HG03175 (cell line): ENCODE data around the gene TRABD2B.

Source experiments
- ATAC-seq: cut with Tn5 transposase; IDR thresholded peaks from one replicate; pipeline ENCODE4 v1.9.1; 2021; ENCODE audit warnings: mild to moderate bottlenecking, moderate library complexity; ENCODE audit not compliant: unreplicated experiment

The TRABD2B gene

DNA sequence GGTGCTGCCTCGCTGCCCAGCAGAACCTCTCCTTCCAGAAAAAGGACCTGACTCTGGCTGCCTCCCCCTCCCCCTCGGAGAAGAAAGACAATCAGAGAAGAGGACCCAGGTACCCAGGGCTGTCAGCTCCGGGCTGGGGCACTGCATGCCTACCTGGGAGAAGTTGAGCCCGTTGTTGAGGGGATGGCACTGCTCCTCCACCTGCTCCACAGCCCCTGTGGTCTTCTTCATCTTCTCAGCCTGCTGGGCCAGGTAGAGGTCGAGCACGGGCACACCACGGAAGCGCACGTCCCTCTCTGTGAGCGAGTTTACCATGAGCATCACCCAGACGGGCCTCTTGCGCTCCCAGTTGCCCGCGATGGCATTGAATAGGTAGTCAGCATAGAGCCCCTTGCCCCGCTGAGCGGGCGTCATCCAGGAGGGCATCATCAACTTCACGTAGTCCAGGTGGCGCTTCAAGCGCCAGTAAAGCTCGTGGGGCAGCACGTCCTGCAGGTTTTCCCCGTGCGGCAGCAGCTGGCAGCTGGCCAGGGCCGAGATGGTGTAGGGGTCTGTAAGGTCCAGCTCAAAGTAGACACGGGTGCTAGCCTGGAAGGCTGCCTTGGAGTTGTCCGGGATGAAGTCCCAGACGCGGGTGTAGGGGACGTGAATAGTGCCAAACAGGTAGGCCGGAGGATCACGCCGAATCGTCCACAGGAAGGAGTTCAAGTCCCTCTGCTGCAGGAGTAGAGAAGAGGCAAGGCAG is 3.1 kb downstream of the TRABD2B start:
- ATAC-seq, result no peak

DNA sequence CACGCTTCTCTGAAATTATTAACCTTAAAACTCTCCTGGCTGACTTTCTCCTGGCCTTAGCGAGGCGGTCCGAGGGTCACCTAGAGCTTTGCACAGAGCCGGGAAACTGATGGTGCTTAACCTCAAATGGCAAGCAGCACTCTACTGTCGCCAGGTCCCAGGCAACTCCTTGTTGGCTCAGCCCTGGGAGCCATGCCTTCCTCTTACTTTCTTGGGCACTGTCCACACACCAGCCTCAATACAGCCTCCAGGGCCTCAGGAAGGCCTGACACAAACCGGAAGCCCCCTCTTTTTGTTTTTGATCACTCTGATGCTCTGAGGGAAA is 3.8 kb downstream of the TRABD2B start:
- no peak for ATAC-seq

DNA sequence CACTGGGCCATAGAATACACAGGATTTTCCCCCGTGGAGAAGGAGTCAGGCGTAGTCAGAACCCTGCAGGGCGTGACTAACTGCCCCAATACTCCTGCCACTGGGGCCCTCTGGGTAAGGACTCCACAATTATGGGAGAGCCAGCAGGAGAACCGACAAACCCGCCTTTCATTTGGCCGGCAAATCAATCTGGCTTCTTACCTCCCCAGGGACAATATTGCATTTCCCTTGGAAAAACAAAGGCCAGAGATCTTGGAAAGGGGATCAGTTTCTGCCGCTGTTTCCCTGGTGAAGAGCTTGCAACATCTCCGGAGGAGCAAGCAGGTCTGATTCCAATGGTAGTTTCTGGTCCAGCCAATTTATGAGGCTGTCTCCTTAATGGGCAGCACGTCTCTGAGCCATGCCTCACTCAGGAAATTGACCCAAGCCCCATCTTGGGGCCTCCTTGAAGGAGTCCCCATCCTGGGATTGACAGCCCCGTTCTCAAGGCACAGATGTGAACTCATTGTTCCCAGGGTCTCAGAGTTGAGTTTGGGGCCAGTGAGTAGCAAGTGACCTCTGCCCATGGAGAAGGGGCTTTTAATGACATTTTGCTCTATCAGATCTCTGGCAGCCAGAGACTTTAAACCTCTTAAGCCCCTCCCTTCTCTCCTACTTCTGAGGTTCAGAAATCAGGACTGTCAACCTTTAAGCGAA is 4.3 kb downstream of the TRABD2B start:
- ATAC-seq, result no peak

DNA sequence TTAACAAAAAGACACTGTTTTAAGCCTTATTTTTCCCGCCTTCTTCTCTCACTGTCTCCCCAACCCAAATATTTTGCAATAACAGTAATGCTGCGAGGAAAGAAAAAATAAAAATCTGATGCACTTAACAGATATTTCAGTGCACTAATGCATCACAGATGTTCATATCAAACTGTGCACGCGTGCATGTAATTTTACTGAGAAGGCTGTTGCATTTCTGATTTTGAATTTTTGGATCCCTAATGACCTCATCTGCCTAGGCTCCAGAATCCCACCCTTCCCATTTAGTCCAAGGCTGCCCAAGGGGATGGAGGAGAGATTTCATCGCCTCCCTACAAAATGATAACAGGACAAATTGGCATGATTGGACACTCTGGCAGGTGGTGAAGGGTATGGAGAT is 5.5 kb downstream of the TRABD2B start:
- no peak for ATAC-seq

DNA sequence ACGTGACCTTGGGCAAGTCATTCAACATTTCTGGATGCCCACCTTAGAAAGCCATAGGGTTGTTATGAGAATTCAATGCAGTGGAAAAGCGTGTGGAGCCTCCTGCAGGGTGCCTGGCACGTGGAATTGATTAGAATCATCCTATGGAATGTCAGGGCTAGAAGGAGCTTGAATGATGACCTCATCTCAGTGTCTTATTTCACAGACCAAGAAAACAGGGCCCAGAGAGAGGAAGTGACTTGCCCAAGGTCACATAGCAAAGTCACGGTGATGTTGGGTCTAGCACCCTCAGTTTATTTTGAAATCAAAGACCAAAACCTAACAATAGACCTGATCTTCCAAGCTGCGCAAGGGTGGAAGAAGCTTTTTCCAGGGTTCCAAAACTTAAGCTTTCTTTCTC is 6.0 kb downstream of the TRABD2B start:
- ATAC-seq, result no peak

DNA sequence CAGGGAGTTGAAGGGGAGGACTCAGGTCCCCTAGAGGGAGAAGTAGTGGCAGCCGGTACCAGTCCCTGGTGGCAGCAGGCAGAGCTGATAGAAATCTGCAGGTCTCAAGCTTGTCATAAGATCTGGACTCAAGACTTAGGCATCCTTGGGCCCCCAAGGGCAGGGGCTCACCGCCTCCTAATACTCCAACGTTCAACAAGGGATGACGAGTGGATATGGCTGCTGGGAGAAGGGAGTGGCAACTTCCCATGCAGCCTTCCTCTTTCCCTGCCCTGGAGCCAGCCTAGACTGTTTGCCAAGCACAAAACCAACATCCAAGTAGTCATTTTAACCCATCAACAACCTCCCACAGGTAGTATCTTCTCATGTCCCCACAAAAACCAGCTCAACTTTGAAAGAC is 6.9 kb downstream of the TRABD2B start:
- no peak for ATAC-seq

DNA sequence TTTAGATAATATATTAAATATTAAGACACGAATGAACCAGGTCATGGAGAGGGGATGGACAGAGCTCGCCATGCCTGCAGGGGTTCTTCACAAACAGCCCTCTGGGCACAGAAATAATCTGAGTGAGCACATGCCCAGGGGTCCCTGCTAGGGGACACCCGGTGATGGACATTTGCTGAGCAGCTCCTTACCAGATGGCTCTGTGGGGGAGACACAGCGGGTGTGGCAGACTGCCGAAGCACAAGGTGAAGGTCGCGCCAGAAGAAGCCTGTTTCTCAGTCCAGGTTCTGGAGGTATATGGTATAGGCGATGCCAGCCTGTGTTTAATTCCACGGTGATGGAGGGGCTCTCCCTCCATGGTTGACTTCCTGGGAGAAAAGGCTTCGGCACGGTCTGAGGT is 9.6 kb downstream of the TRABD2B start:
- ATAC-seq, result no peak

DNA sequence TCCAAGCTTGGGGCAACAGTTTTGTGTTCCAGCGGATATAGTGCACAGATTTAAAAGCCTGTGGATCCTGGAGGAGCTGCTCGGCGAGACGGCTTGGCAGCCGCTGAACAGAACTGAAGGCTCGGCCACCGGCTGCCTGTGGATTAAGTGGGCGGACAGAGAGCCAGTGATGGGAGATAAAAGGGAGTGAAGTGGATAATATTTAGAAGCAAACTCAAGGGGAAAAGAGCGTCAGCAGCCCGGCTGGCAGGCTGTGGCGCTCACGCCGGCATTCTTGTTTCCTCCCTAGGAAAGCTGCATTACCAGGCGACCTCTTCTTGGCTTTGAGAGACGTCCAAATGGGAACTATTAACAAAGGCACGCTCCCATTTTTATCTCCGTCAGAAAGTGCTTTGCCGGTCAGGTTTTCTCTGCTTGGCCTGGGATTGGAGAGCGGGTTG is 10.4 kb downstream of the TRABD2B start:
- no peak for ATAC-seq

DNA sequence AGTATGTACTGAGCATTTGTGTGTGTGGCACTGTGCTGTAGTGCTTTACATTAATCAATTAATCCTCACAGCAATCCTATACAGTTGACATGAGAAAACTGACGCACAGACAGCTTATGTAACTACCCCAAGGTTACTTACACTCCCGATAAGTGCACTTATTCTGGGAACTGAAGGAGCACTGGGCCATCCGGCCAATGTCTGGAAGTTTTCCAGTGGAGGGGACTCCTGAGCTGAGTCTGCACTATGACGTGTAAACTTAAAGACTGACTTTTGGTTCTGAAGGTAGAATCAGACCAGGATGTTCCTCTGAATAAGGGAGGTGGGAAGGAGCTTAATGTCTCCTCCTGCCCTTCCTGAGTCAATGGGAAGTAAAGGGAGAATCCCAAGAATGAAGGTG is 12.2 kb downstream of the TRABD2B start:
- ATAC-seq, result no peak

DNA sequence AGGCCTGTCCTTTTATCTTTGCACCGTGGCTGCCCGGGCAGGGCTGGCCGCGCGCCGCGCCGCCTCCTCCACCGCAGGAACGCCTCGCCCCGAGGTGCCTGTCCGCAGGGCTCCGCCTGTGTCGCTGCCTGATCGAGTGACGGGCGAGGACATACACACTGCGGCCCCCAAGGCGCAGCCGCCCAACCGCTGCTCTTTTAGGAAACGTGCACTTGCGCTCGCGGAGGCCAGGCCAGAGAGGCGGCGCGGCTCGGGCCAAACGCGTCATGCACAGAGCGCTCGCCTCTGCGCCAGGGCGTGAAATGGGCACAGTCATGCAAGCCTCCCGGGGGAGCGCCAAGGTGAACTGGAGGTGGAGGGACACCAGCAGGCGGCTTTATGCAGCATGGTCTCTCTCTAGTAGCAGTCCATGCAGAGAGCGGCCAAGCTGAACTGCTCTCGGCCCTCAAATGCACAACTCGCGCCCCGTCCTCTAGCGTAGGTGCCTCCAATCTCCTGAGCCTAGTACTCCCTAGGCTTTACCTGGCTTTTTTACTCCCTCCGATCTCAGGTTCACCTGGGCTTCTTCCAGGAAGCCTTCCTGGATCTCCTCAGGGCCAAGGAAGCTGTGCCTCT is 12.9 kb downstream of the TRABD2B start:
- ATAC-seq, result no peak

DNA sequence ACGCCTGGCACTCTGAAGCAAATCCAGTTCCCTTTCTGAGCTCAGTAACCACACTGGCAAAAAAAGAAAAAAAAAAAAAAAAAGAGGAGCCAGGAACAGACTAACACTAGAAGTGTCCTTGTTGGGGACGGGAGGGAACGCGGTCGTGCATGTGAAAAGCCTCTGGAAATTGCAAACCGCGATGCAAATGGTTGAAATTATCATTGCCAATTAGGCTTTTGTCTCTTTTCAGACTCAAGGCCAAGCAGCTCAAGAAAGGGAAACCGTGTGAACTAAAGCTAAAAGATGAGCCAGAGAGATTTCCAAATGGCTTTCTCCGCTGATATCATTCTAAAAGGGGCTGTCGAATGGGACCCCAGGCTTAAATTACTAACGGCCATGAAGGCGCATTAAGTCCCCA is 13.5 kb downstream of the TRABD2B start:
- no peak for ATAC-seq

DNA sequence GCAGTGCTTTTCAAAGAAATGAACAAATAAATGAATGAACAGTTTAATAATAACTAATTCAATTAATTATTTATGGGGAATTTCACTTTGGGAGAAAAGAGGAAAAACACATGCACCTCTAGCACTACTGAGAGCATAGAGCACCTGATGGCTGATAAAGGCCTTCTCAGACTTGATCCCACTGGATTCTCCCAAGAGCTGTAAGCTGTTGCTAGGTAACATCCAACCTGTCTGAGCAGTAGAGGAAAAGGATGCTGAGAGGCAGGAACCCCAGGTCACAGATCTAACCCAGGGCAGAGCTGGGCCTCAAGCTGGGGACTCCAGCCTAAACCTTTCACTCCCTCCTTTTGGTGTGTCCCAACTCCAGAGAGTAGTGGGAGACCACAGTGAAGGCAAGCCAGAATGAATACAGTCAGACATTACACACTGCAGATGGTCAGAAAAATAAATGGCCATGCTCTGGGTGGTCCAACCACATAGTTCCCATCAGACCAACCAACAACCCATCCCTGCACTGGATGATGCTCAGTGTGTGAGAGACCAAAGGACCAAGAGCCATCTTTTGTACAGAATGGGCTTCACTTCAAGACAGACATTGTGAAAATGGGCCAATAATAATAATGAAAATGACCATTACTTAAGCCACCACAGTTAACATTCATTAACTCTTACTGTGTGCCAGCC is 15.4 kb downstream of the TRABD2B start:
- no peak for ATAC-seq

DNA sequence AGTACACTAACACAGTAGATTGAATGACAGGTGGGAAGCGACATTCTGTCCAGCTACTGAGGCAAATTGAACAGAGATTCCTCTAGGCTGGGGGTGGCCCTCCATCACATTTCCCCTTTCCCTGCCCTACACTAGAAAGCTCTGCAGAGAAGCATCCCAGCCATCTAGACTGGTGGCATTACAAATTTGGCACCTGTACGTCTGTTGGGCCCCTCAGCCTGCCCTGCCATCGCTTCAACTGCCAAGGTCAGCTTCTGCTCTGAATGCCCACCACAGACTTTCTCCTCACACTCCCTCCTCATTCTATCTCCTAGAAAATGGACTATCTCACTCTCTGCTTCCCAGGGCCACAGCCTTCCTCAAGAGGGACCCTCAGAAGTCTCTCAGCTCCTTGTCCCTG is 16.7 kb downstream of the TRABD2B start:
- ATAC-seq, result no peak

DNA sequence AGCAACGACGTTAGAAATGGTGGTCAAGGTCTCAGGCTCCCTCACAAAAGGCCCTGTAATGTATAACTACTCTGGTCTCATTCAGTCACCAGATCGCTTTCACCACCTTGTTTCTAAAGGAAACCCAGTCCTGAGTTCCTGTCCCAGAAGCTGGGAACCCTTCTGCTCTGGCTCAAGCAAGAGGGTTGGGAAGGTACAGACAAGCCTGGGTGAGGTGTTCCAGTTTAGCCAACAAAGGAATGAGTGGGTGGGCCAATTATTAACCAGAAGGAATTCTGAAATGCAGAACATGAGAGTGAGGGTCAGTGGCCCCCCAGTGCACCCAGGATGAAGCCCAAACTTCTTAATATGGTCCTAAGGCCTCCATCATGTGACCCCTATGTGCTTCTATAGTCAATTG is 17.5 kb downstream of the TRABD2B start:
- no peak for ATAC-seq

DNA sequence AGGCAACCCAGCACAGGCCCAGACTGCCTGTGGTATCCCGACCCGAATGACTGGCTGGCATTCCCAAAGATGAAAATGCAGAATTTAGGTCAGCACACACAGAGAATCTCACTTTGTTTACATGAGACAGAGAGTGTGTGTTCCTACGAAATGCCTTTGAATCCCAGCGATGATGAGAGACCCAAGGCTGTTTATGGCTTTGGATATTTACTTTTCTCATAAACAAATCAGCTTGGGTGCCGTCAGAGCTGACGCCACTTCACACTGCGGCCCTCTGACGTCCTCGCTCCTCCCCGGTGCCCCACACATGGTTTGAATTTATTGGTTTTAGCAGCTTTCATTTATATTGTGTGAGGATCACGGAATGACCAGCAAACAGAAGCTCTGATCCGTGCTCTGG is 18.7 kb downstream of the TRABD2B start:
- no peak for ATAC-seq

DNA sequence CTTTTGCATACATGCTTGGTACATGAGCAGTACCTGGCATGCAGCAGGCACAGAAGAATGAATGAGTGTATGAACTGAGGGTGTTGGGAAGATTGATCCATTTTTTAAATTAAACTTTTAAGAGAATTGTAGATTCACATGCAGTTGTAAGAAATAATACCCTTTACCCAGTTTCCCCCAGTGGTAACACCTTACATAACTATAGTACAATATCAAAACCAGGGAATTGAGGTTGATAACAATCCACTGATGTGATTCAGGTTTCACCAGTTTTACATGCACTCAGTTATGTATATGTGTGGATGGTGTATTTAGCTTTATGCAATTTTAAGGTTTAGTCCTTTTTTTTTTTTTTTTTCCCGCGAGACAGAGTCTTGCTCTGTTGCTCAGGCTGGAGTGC is 20.5 kb downstream of the TRABD2B start:
- ATAC-seq, result no peak

DNA sequence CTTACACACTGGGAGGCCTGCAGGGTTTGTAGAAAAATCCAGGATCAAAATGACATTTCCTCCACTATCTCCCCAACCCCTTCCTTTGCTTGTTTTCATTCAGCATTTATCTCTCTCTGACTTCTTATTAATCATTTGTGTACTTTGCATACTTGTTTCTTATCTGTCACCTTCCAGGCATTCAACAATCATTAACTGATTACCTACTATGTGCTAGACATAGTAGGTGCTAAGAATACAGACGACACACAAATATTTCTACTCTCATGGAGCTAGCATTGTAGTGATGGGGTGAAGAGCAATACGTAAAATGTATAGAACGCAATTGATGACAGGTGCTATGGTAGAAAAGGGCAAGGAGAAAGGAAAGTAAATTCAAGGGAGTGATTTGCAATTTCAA is 20.9 kb downstream of the TRABD2B start:
- ATAC-seq, result no peak

DNA sequence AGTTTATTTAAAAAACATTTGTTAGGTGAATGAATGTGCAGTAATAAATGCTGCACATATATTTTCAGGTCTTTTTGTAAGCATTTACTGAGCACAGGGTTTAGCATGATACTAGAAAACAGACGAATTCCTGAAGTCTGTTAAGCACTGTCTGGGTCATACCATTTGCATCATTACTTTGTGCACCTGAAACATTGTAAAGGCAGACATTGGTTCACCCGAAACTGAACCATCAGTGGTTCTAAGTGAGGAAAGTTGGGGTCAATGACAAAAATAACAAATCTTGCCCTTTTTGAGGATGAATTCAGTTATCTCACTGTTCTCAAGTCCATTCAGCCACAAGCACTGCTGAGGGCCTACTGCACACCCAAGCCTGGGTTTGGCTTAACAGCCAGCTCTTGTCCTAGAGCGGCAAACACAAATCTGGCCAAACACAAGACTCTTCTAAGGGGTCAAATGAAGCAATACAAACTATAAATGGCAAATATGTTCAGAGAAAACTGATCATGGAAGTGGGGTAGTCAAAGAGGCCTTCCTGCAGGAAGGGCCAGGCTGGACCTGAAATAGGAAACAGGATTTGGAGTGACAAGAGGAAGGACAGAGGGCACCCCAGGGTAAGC is 21.8 kb downstream of the TRABD2B start:
- ATAC-seq, result no peak

DNA sequence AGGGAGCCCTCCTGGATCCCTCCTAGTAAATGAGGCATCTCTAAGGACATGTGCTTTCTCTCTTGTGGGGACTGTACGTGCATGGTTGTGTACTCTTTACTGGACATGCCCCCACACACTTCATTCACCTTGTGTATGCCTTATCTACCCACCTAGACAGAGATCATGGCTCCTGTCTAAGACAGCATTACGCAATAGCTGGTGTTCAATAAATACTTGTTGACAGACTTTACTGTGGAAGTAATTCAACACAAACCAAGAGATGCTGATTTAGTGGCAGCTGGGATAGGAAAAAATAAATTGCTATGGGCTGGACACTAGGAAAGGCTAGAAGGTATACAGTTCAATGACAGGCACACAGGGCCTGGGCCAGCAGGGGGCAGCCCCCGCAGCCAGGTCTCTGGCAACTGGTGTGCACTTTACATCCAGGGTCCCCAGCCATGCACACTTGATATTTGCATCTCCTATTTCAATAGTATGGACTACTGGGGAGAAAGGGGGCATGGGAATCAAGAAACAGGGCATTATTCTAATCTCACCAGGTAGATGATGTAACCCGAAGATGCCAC is 24.2 kb downstream of the TRABD2B start:
- no peak for ATAC-seq

DNA sequence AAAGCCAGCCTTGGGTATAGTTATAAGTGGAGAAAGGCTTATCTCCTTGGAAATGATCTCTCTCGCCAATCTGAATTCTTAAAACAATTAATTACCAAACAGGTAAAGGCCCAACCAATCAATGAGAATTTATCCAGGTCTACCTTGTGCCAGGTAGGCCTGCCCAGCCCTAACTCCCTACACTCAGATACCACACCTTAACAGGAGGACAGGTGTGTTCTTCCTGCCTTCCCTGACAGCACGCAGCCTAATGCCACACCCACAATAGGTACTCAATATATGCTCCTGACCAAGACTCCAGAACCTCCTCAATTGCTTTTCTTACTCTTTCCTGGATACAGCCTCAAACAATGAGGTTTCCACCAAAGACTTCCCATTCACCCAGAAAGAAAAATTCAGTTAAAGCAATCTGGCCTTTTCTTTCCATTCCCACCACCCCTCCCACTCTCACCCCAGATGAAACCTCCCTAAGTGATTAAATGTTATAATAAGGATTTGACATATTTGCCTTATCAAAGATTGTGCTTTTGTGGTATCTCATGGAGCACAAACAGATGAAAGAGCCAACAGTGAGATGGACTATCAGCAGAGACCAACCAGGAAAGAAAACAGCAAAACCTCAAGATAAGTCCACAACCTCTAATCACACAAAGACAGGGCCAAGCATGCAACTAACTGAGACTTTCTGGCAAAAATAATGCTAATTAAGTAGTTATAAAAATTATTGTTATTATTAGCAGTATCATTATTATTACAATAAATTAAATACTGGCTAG is 25.6 kb downstream of the TRABD2B start:
- ATAC-seq, result no peak
